OCI-M1 (cell line): ENCODE measurements around the gene GABBR2.

ENCODE experiments used
- DNase-seq: peaks from one replicate; lab custom pipeline; 2025; lab: John Stamatoyannopoulos, UW

GABBR2 gene

GRCh38 chr9:98318834-98319478 lies 389.8 kb downstream of the GABBR2 start:
- DNase-seq: peak; percentile 6

GRCh38 chr9:98318041-98318790 lies 390.5 kb downstream of the GABBR2 start:
- no peak for DNase-seq

GRCh38 chr9:98317134-98317857 lies 391.4 kb downstream of the GABBR2 start:
- DNase-seq: no peak

- no peak for DNase-seq
Measured at GRCh38 chr9:98316445-98317133, 392.1 kb downstream of the GABBR2 start.

- DNase-seq: peak; percentile 57
Measured at GRCh38 chr9:98315551-98316060, 393.1 kb downstream of the GABBR2 start.

GRCh38 chr9:98315067-98315453 lies 393.7 kb downstream of the GABBR2 start:
- no peak for DNase-seq

GRCh38 chr9:98314381-98315066 lies 394.2 kb downstream of the GABBR2 start:
- DNase-seq: no peak

- no peak for DNase-seq
Measured at GRCh38 chr9:98312365-98312764, 396.4 kb downstream of the GABBR2 start.

- DNase-seq: no peak
Measured at GRCh38 chr9:98311541-98311940, 397.2 kb downstream of the GABBR2 start.

GRCh38 chr9:98310752-98311392 lies 397.9 kb downstream of the GABBR2 start:
- DNase-seq: peak; percentile 40

GRCh38 chr9:98306384-98307145 lies 402.2 kb downstream of the GABBR2 start:
- no peak for DNase-seq

- DNase-seq: no peak
Measured at GRCh38 chr9:98304381-98304780, 404.4 kb downstream of the GABBR2 start.

- no peak for DNase-seq
Measured at GRCh38 chr9:98303633-98304125, 405.1 kb downstream of the GABBR2 start.

GRCh38 chr9:98302938-98303632 lies 405.6 kb downstream of the GABBR2 start:
- no peak for DNase-seq

GRCh38 chr9:98302150-98302549 lies 406.6 kb downstream of the GABBR2 start:
- no peak for DNase-seq

- DNase-seq: no peak
Measured at GRCh38 chr9:98300611-98301010, 408.1 kb downstream of the GABBR2 start.

GRCh38 chr9:98298476-98298875 lies 410.3 kb downstream of the GABBR2 start:
- DNase-seq: no peak

GRCh38 chr9:98295824-98296223 lies 412.9 kb downstream of the GABBR2 start:
- DNase-seq: no peak

- DNase-seq: no peak
Measured at GRCh38 chr9:98291820-98292219, 416.9 kb downstream of the GABBR2 start.

GRCh38 chr9:98290411-98290810 lies 418.3 kb downstream of the GABBR2 start:
- no peak for DNase-seq
